ENCODE measurements around the gene ALKBH2. TPM values are rescaled to one million over a fixed set of nuclear protein-coding genes. Genes with fewer than 3 reads are reported as not detected.

The ALKBH2 gene
- total RNA-seq, 1 donor from 2014 or later = 10.6 TPM

DNA sequence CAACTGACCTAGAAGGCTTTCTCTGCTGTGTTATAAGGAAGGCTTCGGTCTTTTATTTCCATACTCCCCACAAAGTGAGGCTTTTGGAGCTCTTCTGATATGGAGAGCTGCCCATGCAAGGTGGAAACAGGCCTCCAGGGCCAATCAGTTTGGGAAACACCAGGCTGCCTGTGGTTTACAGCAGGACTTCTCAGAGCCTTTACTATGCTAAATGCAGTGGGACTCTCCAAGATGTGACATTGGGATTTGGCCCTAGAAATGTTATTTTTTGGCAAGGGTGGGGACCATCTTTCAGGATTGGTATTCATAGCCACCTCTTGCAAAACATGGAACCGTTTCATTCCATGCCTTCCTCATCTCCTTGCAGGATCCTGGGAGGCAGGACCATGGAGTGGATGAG is 26.8 kb upstream of the ALKBH2 start:
- H3K4me3 Mint-ChIP-seq (ENCODE audit: unreplicated experiment) = no peak overlapping the region

DNA sequence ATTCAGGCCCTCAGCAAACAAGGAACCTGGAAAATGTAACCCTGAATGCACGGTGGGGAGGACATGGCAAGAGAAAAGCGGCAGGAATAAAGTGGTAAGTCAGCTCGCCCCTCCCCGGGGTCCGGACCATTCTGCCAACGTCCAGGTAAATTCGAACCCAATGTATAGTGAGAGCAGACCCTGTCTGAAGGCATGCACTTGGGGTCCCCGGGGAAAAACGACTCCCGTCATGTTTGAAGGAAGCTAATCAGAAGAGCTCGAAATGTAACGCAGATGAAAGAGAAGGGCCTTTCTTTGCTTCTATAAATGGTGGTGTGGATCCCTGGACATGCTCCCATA is 23.3 kb upstream of the ALKBH2 start:
- H3K27me3 Mint-ChIP-seq (ENCODE audit: low read depth) = no peaks in the 10 kb centered on the region
- TF ChIP-seq, protein P1, sequence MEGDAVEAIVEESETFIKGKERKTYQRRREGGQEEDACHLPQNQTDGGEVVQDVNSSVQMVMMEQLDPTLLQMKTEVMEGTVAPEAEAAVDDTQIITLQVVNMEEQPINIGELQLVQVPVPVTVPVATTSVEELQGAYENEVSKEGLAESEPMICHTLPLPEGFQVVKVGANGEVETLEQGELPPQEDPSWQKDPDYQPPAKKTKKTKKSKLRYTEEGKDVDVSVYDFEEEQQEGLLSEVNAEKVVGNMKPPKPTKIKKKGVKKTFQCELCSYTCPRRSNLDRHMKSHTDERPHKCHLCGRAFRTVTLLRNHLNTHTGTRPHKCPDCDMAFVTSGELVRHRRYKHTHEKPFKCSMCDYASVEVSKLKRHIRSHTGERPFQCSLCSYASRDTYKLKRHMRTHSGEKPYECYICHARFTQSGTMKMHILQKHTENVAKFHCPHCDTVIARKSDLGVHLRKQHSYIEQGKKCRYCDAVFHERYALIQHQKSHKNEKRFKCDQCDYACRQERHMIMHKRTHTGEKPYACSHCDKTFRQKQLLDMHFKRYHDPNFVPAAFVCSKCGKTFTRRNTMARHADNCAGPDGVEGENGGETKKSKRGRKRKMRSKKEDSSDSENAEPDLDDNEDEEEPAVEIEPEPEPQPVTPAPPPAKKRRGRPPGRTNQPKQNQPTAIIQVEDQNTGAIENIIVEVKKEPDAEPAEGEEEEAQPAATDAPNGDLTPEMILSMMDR (IDR thresholded peaks at IDR 0.05) = no peak
- no peak overlapping the region for H3K27ac Mint-ChIP-seq (ENCODE audit: unreplicated experiment)
- DNase-seq (ENCODE audit: low spot score) = no peak
- H3K9me3 Mint-ChIP-seq (ENCODE audit: low read depth) = no peaks in the 10 kb centered on the region
- H3K36me3 Mint-ChIP-seq (ENCODE audit: low read depth) = no peaks in the 10 kb centered on the region
- peaks cover 15% of the 10 kb centered on the region for H3K4me1 Mint-ChIP-seq (ENCODE audit: low read depth)
- H3K4me3 Mint-ChIP-seq (ENCODE audit: unreplicated experiment) = no peak overlapping the region

More for the DNA sequence above, 26.8 kb upstream of the ALKBH2 start:
- Mint-ChIP-seq H3K36me3 (ENCODE audit: low read depth) (no peaks in the 10 kb centered on the region), H3K4me1 (ENCODE audit: low read depth) (peaks cover 6% of the 10 kb centered on the region), H3K9me3 (ENCODE audit: low read depth) (no peaks in the 10 kb centered on the region), H3K27ac (ENCODE audit: unreplicated experiment) (no peak overlapping the region), H3K27me3 (ENCODE audit: low read depth) (no peaks in the 10 kb centered on the region)
- no peak for DNase-seq (ENCODE audit: low spot score)
- TF ChIP-seq, protein P1 (IDR thresholded peaks at IDR 0.05) = no peak

DNA sequence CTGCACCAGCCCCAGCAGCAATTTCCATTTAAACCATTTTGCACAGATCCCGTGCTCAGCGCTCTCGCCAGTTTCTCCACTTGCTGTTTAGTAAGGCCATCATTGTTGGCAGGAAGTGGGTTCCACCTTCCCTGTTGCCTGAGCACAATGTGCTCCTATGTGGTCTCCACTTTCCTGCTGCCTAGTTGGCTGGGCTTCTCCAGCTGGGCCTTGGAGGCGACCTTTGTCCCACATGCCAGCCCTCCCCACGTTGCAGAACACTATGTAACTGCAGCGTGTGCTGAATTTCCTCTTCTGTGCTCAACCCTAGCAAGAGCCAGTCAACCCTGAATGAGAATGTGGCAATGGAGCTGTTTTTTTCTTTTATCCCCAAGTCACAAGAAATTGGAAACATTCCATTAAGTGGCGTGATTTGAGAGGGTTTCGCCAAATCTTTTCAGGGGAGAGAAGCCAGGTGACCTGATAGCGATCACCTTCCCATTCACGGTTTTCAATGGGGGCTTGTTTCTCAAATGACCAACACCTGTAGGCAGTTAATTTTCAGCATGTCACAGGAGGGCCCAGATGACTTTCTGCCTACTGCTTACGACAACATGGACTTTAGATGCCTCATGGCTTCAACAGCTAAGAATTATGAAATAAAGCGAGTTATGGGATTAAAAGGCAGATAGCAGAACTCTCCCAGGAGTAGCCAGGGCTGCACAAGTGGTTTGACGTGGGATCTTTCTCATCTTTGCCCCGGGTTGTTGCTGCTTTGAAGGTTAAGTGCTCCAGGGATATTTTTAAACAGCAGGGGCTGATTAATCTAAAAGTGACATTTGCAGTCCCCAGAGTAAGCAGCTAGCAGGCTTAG is 22.7 kb upstream of the ALKBH2 start, which contains the start of gene ACACB:
Gene ACACB (plus strand): TSS at position 830 of the 853 bp plus-strand sequence. CDS start 22,819 bp downstream, outside the sequence.
- H3K4me3 Mint-ChIP-seq (ENCODE audit: unreplicated experiment) = no peak within 1 kb of the TSS
- H3K4me1 Mint-ChIP-seq (ENCODE audit: low read depth) = peaks cover 19% of the 10 kb centered on the region
- TF ChIP-seq, protein P1 (IDR thresholded peaks at IDR 0.05) = no peak
- H3K36me3 Mint-ChIP-seq (ENCODE audit: low read depth) = no peaks in the 10 kb centered on the region
- no peaks in the 10 kb centered on the region for H3K9me3 Mint-ChIP-seq (ENCODE audit: low read depth)
- H3K27ac Mint-ChIP-seq (ENCODE audit: unreplicated experiment) = peak within 1 kb of the TSS; percentile 57
- no peaks in the 10 kb centered on the region for H3K27me3 Mint-ChIP-seq (ENCODE audit: low read depth)
- no peak for DNase-seq (ENCODE audit: low spot score)

DNA sequence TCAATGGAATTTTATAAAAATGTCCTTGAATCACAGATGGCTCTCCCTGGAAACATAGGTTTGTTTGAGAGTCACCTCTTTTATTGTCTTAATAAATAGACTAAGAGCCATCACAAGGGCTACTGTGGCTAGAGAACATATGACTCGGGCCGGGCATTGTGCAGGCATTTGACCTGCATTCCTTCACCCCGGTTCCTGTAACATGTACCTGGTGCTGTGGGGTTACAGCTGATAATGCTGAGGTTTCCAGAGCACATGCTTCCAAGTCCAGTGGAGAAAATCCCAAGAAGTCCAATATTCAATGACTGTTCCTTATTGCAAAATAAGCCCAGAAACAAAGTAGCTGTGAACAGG is 22.1 kb upstream of the ALKBH2 start:
- DNase-seq (ENCODE audit: low spot score) = no peak
- Mint-ChIP-seq H3K9me3 (ENCODE audit: low read depth) (no peaks in the 10 kb centered on the region), H3K27me3 (ENCODE audit: low read depth) (no peaks in the 10 kb centered on the region), H3K4me1 (ENCODE audit: low read depth) (peaks cover 24% of the 10 kb centered on the region), H3K4me3 (ENCODE audit: unreplicated experiment) (no peak overlapping the region), H3K27ac (ENCODE audit: unreplicated experiment) (no peak overlapping the region), H3K36me3 (ENCODE audit: low read depth) (no peaks in the 10 kb centered on the region)
- TF ChIP-seq, protein P1 (IDR thresholded peaks at IDR 0.05) = no peak

DNA sequence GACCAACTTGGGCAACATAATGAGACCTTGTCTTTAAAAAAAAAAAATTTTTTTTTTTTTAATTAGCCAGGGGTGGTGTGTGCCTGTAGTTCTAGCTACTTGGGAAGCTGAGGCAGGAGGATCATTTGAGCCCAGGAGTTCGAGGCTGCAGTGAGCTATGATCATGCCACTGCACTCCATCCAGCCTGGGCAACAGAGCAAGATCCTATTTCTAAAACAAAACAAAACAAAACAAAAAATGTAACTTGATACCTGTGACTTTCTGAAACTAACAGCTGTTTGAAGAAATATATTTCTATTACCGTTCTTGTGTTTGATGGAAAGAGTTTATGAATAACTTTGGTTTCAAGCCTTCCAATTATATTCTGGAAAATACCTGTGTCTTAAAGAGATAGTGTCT is 21.4 kb upstream of the ALKBH2 start:
- H3K4me3 Mint-ChIP-seq (ENCODE audit: unreplicated experiment) = no peak overlapping the region
- H3K27me3 Mint-ChIP-seq (ENCODE audit: low read depth) = no peaks in the 10 kb centered on the region
- peaks cover 27% of the 10 kb centered on the region for H3K4me1 Mint-ChIP-seq (ENCODE audit: low read depth)
- no peak overlapping the region for H3K27ac Mint-ChIP-seq (ENCODE audit: unreplicated experiment)
- TF ChIP-seq, protein P1 (IDR thresholded peaks at IDR 0.05) = no peak
- DNase-seq (ENCODE audit: low spot score) = no peak
- H3K36me3 Mint-ChIP-seq (ENCODE audit: low read depth) = no peaks in the 10 kb centered on the region
- no peaks in the 10 kb centered on the region for H3K9me3 Mint-ChIP-seq (ENCODE audit: low read depth)

Measured in chondrocyte (in vitro differentiated cells).